ENCODE results near the gene KDM2A. TPM values are rescaled to one million over a fixed set of nuclear protein-coding genes. Genes with fewer than 3 reads are reported as not detected.

The KDM2A gene
- total RNA-seq, 2 donors from 2014 or later = 40.1 to 130 TPM

DNA sequence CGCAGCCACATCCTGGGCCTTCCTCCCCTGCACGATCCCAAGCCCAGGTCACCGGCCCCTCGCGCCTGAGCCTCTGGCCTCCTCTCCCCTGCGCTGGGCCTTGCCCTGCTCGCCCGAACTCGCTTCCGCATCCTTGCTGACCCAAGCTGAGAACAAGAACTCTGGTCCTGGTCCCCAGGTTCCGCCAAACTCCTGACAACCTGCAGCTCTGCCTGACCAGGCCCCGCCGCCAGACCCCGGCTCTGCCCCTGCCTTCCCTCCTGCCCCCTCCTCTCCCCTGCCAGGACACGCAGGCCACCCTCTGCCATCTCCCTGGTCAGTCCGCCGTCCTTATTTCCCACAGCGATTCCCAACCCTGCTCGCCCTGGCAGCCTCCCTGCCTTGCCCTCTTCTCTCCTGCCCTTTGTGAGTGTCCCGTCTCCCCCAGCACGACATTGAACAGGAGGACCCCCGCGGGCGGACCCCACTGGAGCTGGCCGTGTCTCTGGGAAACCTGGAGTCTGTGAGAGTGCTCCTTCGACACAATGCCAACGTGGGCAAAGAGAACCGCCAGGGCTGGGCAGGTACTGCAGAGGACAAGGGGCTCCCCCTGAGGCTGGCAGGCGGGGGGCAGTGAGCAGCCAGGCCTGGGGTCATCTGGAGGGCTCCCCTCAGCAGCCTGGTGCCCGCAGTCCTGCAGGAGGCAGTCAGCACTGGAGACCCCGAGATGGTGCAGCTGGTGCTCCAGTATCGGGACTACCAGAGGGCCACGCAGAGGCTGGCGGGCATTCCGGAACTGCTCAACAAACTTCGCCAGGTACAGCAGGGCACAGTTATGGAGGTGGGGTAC is 170.8 kb downstream of the KDM2A start:
- Histone ChIP-seq H3K4me3 (peak overlapping the region; percentile 97), H3K4me1 (ENCODE audit: control insufficient read depth in 1 of 2, low read depth in 2 of 2) (peaks cover 15 to 49% of the 10 kb centered on the region in 2 donors), H3K9me3 (no peaks in the 10 kb centered on the region), H3K36me3 (peaks cover 17% of the 10 kb centered on the region), H3K27ac (peak overlapping the region; percentile 17 to 45), H3K27me3 (replicated peaks; ENCODE audit: insufficient read depth) (no peaks in the 10 kb centered on the region)
- ATAC-seq (ENCODE audit: insufficient number of reproducible peaks, low FRiP score, low read depth) = peak; percentile 11
- TF ChIP-seq, protein P1, sequence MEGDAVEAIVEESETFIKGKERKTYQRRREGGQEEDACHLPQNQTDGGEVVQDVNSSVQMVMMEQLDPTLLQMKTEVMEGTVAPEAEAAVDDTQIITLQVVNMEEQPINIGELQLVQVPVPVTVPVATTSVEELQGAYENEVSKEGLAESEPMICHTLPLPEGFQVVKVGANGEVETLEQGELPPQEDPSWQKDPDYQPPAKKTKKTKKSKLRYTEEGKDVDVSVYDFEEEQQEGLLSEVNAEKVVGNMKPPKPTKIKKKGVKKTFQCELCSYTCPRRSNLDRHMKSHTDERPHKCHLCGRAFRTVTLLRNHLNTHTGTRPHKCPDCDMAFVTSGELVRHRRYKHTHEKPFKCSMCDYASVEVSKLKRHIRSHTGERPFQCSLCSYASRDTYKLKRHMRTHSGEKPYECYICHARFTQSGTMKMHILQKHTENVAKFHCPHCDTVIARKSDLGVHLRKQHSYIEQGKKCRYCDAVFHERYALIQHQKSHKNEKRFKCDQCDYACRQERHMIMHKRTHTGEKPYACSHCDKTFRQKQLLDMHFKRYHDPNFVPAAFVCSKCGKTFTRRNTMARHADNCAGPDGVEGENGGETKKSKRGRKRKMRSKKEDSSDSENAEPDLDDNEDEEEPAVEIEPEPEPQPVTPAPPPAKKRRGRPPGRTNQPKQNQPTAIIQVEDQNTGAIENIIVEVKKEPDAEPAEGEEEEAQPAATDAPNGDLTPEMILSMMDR (IDR thresholded peaks at IDR 0.05) = no peak
- no peak for DNase-seq (ENCODE audit: low spot score)

DNA sequence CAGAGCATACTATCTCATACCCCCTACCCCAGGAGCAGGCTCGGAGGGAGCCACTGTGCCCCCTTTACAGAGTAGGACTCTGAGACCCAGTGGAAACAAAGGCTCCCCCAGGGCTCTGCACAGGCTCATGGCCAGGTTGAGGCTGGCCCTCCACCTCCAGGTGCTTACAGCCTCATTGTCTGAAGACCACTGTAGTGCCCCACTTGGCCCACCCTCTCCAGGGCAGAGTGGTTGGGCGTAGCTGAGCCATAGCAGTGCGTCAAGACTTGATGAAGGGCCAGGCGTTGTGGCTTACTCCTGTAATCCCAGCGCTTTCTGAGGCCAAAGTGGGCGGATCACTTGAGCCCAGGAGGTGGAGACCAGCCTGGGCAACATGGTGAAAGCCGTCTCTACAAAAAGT is 171.7 kb downstream of the KDM2A start:
- Histone ChIP-seq H3K36me3 (peaks cover 11% of the 10 kb centered on the region), H3K27ac (peak overlapping the region; percentile 17 to 41), H3K4me3 (no peak overlapping the region), H3K9me3 (no peaks in the 10 kb centered on the region), H3K4me1 (ENCODE audit: control insufficient read depth in 1 of 2, low read depth in 2 of 2) (peaks cover 15 to 49% of the 10 kb centered on the region in 2 donors), H3K27me3 (replicated peaks; ENCODE audit: insufficient read depth) (no peaks in the 10 kb centered on the region)
- no peak for ATAC-seq (ENCODE audit: insufficient number of reproducible peaks, low FRiP score, low read depth)
- TF ChIP-seq, protein P1 (IDR thresholded peaks at IDR 0.05) = no peak
- no peak for DNase-seq (ENCODE audit: low spot score)

DNA sequence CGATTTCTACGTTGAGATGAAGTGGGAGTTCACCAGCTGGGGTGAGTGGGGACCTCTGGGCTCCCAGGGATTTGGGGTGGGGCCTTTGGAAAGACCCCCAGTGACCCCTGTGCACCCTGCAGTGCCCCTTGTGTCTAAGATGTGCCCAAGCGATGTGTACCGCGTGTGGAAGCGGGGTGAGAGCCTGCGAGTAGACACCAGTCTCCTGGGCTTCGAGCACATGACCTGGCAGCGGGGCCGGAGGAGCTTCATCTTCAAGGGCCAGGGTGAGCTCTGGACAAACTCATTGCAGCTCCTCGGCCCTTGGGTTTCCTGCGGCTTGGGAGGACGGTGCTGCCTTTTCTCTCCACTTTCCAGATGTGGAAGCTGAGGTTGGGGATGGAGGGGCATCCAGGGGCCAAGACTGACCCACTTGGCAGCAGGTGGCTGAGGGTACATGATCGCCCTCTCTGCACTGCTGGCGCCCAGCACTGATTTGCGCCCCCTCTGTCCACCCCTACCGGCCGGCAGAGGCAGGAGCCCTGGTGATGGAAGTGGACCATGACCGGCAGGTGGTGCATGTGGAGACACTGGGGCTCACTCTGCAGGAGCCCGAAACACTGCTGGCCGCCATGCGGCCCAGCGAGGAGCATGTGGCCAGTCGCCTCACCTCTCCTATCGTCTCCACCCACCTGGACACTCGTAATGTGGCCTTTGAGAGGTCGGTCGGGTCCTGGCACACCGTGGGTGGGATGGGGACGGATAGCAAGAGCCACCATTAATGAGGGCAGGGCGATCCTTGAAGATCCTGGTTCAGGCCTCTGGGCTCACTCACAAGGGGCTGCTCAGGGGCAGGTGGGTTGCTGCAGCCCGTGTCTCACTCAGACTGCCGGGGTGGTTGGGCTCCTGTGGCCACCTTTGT is 172.7 kb downstream of the KDM2A start:
- Histone ChIP-seq H3K36me3 (peaks cover 6% of the 10 kb centered on the region), H3K9me3 (no peaks in the 10 kb centered on the region), H3K4me3 (no peak overlapping the region), H3K27ac (no peak overlapping the region), H3K27me3 (replicated peaks; ENCODE audit: insufficient read depth) (no peaks in the 10 kb centered on the region), H3K4me1 (ENCODE audit: control insufficient read depth in 1 of 2, low read depth in 2 of 2) (peaks cover 15 to 49% of the 10 kb centered on the region in 2 donors)
- DNase-seq (ENCODE audit: low spot score) (no peak), ATAC-seq (ENCODE audit: insufficient number of reproducible peaks, low FRiP score, low read depth) (no peak)
- TF ChIP-seq, protein P1 (IDR thresholded peaks at IDR 0.05) = no peak

DNA sequence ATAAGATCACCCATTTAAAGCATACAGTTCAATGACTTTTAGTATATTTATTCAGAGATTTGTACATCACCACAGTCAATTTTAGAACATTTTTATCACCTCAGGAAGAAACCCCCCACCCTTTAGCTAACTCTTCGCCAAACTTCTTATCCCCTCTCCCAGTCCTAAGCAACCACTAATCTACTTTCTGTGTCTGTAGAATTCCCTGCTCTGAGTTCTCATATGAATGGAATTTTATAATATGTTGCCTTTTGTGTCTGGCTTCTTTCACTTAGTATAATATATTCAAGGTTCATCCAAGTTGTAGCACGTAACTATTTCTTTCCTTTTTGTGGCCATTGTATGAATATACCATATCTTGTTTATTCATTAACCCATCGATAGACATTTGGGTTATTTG is 173.6 kb downstream of the KDM2A start:
- ATAC-seq (ENCODE audit: insufficient number of reproducible peaks, low FRiP score, low read depth) (no peak), DNase-seq (ENCODE audit: low spot score) (no peak)
- Histone ChIP-seq H3K27ac (no peak overlapping the region), H3K9me3 (no peaks in the 10 kb centered on the region), H3K36me3 (peaks cover 6% of the 10 kb centered on the region), H3K4me3 (no peak overlapping the region), H3K27me3 (replicated peaks; ENCODE audit: insufficient read depth) (no peaks in the 10 kb centered on the region), H3K4me1 (ENCODE audit: control insufficient read depth in 1 of 2, low read depth in 2 of 2) (peaks cover 8 to 39% of the 10 kb centered on the region in 2 donors)
- TF ChIP-seq, protein P1 (IDR thresholded peaks at IDR 0.05) = no peak

DNA sequence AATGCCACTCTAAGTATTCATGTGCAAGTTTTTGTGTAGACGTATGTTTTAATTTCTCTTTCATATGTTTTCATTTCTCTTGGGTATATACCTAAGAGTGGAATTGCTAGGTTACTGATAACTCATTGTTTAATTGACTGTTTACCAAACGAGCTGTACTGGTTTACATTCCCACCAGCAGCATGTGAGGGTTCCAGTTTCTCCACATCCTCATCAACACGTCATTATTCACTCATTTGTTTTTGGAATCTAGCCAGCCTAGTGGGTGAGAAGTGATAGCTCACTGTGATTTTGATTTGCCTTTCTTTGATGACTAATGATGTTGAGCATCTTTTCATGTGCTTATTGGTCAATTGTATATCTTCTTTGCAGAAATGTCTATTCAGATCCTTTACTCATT is 174.0 kb downstream of the KDM2A start:
- peaks cover 6% of the 10 kb centered on the region for H3K36me3 ChIP-seq
- ATAC-seq (ENCODE audit: insufficient number of reproducible peaks, low FRiP score, low read depth) (no peak), DNase-seq (ENCODE audit: low spot score) (no peak)
- H3K27me3 ChIP-seq (replicated peaks; ENCODE audit: insufficient read depth) = no peaks in the 10 kb centered on the region
- H3K27ac ChIP-seq = no peak overlapping the region
- H3K9me3 ChIP-seq = no peaks in the 10 kb centered on the region
- no peak overlapping the region for H3K4me3 ChIP-seq
- TF ChIP-seq, protein P1 (IDR thresholded peaks at IDR 0.05) = no peak
- peaks cover 3 to 35% of the 10 kb centered on the region in 2 donors for H3K4me1 ChIP-seq (ENCODE audit: control insufficient read depth in 1 of 2, low read depth in 2 of 2)
